ENCODE data around the gene TDRD7. TPM values are rescaled to one million over a fixed set of nuclear protein-coding genes. Genes with fewer than 3 reads are reported as not detected.

Gene TDRD7
- total and polyA plus RNA-seq, 2 of the 13 experiments (the other 11 are each of a cell fraction or from before 2014, with no cell fraction given) = 9.8 to 15.5 TPM

DNA sequence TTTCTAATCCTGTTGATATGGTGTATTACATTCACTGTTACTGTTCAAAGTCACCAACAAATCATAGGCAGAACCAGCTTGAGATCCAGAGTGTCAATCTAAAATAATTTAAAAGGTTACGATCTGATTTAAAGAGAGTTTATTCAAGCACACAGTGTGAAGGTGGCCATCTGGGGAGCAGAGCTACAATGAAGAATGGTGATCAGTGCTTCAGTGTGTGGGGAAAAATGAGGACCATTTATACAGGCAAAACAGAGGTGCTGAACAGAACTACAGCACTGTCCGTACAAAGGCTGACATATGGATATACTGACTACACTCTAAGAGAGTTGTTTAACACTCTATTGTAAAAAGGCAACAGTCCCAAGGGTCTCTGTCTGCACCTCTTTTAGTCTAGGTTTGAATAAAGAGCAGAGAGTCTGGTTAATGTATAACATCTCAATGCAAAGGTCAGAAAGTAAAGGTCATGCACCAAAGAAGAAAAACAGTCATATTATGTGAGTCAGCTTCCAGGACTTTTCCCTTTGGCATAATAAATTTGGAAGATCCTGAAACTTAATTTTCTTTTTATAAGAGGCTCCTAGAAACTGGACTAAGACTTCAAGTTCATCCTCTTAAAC lies 29.7 kb upstream of the TDRD7 start (continued):
- no peak for TF ChIP-seq PRDM4 (CRISPR knock-in tag; IDR thresholded peaks at IDR 0.05; ENCODE audit: borderline replicate concordance)
- TF ChIP-seq HMG20A (CRISPR knock-in tag; IDR thresholded peaks at IDR 0.05; ENCODE audit: borderline replicate concordance) = peak; percentile 57; the same call in 1 of the 2 replicates
- no peak for TF ChIP-seq ZNF7 (CRISPR knock-in tag; IDR thresholded peaks at IDR 0.05)
- TF ChIP-seq FOXA3 (CRISPR knock-in tag; IDR thresholded peaks at IDR 0.05) = peak; percentile 56
- peak; percentile 30; the same call in 1 of the 2 replicates for TF ChIP-seq FOXJ3 (CRISPR knock-in tag; IDR thresholded peaks at IDR 0.05; ENCODE audit: borderline replicate concordance)
- no peak for TF ChIP-seq ZNF883 (CRISPR knock-in tag; IDR thresholded peaks at IDR 0.05; ENCODE audit: not compliant biosample characterization)
- no peak for TF ChIP-seq NR1H2 (CRISPR knock-in tag; IDR thresholded peaks at IDR 0.05; ENCODE audit: borderline replicate concordance, low read depth)
- no peak for TF ChIP-seq XRCC5 (optimal IDR thresholded peaks at IDR 0.05; ENCODE audit: low read length)
- peak; percentile 42; the same call in 1 of the 2 replicates for TF ChIP-seq TAF1 (CRISPR knock-in tag; IDR thresholded peaks at IDR 0.05)
- TF ChIP-seq ZNF501 (CRISPR knock-in tag; IDR thresholded peaks at IDR 0.05) = no peak
- peak; percentile 81 for TF ChIP-seq NR2F2 (IDR thresholded peaks at IDR 0.05; ENCODE audit: borderline replicate concordance, low read depth)
- no peak for TF ChIP-seq GATA4 (IDR thresholded peaks at IDR 0.05; ENCODE audit: borderline replicate concordance, low read depth)
- no peak for TF ChIP-seq ZNF766 (CRISPR knock-in tag; IDR thresholded peaks at IDR 0.05; ENCODE audit: borderline replicate concordance)
- no peak for TF ChIP-seq TMF1 (CRISPR knock-in tag; IDR thresholded peaks at IDR 0.05; ENCODE audit: low read depth)
- TF ChIP-seq ZBTB7A (CRISPR knock-in tag; IDR thresholded peaks at IDR 0.05) = no peak
- no peak for TF ChIP-seq ZNF160 (CRISPR knock-in tag; IDR thresholded peaks at IDR 0.05)
- TF ChIP-seq HMG20B (CRISPR knock-in tag; conservative IDR thresholded peaks at IDR 0.05) = no peak
- no peak for TF ChIP-seq ZNF777 (CRISPR knock-in tag; IDR thresholded peaks at IDR 0.05)
- TF ChIP-seq TBX2 (CRISPR knock-in tag; IDR thresholded peaks at IDR 0.05; ENCODE audit: borderline replicate concordance) = no peak

Measured in HepG2 (cell line).